GM19395 (cell line): ENCODE results near the gene GLG1.
A peak's percentile ranks its signal among the peaks of the same experiment; 100 is the strongest.

Experiments
- ATAC-seq: cut with Tn5 transposase; IDR thresholded peaks from one replicate; pipeline ENCODE4 v1.9.1; 2021; ENCODE audit warnings: mild to moderate bottlenecking, moderate library complexity; ENCODE audit not compliant: unreplicated experiment

GLG1 gene

DNA sequence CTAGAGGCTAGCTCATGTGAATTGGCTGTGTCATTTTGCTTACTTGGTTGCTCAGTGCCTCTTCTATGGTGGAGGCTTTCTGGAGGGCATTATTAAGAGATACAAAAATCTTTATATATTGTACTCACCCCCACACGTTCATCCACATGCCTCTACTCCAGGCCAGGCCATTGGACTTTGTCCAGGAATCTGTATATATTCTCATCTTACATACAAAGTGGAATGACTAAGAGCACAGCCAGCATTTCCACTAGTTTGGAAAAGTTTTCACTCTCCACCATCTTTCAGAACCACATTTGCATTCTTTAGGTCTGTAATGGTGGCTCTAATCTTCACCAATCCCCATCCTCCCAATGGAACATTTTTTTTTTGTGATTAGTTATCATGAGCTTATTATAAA is 4.8 kb upstream of the GLG1 start:
- no peak for ATAC-seq

DNA sequence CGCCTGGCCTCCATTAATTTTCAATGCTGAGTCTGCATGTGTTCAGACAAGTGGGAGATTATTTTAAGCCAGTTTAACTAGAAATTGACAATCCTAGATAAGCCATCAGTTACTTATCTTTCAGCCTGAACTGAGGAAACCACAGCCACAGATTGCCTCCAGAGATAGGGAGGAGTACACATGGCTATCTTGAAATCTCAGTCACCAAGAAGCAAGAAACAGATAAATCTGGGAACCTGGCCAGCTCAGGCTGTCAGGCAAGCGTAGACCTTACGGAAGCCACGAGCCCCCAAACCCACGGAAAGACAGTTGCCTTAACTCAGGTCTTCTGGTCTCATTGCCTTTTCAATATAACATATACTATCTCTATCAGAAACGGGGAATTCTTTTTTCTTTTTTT is 2.0 kb upstream of the GLG1 start:
- no peak for ATAC-seq

DNA sequence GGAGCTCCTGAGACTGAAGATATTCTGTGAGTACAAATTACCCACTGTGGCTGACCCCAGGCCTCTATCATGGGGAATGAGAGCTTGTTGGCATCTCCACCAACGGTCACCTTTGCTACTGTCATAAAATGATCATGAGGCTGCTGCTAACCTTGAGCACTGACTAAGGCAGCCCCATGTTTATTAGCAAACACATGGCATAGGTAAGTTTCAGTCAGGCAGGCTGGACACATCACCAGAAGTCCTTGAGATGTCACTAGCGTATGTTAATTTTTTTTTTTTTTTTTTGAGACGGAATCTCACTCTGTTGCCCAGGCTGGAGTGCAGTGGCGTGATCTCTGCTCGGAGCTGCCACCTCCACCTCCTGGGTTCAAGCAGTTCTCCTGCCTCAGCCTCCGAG is 1.5 kb upstream of the GLG1 start:
- no peak for ATAC-seq

DNA sequence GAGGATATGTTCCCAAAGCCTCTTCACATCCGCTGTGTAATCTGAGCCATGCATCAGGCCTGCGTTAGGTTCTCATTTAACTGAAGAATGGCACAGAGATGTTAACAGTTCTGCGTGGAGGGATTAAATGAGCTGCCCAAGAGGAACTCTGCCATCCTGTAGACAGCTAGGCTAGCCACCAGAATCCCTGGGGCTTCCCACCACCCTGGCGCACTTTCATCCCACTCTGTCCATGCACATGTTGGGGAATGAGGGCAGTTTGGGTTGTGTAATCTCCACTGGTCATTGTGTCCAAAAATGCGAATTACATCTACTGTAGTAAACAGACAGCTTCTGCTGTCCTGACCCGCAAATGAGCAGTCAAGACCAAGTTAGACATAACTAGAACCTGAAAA is 1.0 kb upstream of the GLG1 start:
- ATAC-seq: no peak

DNA sequence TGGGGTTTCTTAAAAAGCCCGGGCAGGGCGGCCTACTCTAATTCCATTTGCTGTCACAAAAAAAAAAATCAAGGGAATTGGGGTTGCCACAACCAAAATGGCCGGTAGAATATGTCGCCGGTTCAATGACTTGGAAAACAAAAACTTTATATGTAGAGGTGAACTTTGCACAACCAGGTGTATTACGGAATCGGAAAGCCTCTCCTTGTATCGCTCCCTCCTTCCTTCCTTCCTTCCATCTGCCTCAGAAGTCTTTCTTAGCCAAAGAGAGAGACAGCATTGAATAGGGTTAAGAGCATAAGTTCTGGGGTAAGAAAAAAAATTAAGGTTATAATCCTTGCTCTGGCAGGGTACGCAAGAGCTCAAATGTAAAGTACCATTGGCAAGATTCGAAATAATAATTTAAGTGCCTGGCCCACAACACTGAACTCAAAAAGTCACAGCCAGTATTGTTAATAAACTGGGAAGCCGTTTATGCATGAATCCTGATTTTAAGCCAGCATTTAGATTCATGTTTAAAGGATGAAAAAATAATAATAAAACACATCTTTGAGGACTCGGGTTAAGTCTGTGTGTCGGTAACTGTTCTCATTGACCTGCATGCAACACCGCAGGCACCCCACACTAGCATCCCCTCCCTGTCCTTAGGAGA is 522 bp upstream of the GLG1 start:
- ATAC-seq: peak; percentile 47

DNA sequence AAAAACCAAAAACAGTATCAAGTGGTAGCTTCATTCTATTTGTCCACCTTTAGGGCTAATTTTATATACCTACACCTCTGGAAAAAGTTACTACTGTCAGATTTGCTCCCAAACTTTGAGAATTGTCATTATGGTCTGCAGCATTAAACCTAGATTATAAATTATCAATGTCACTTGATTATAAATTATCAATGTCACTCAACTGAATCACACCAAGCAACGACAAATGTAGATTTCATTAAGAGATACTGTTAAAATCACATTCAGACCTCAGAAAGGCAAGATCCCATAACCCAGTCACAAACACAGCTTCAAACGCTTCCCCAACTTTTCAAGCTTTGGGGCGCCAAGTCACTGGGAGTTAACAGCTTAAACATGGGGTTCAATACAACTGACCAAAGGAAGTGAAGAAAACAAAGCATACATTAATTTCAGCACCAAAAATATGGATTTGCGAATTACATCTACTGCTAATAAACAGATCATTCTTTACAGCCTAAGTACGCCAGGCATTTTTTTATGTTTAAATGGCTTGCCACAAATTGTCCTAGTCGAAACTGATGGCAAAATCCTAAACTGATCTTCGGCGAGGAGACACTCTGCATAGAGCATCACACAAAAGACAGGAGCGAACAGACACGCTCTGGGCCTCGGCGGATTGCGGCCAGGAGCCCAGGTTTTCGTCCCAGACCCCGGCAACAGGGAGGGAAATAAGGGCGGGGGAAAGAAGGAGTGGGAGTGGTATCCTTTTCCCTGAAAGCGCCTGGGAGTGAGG is 981 bp downstream of the GLG1 start:
- peak; percentile 10 for ATAC-seq

DNA sequence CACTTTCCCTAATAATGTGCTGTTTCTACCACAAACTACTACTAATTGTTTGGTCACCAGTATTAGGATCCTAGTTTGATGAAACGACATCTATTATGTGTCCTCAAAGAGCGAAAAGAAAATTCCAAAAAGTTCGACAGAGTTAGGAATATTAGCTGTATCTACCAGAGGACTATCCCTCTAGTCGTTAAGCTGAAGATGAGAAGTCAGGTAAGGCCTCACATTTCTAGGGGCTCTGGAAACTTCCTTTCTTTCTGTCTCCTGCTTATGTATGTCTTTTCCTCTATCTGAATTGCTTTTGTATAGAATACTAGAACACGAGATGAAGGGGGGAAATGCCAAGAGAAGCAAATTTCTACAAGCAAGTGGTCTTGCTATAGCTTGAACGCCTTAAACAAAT is 1.6 kb downstream of the GLG1 start:
- no peak for ATAC-seq

DNA sequence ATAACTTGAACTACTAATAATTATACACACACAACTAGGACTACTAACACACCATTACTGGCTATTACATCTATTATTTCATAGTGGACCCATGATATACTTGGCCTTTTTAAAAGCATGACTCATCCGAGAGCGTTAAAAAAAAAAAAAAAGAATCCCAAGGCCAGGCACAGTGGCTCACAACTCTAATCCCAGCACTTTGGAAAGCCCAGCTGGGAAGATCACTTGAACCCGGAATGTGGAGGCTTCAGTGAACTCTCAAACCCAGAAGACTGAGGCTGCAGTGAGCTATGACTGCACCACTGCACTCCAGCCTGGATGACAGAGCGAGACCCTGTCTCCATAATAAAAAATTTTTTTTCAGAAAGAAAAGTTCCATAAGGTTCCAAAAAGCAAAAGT is 3.1 kb downstream of the GLG1 start:
- no peak for ATAC-seq

DNA sequence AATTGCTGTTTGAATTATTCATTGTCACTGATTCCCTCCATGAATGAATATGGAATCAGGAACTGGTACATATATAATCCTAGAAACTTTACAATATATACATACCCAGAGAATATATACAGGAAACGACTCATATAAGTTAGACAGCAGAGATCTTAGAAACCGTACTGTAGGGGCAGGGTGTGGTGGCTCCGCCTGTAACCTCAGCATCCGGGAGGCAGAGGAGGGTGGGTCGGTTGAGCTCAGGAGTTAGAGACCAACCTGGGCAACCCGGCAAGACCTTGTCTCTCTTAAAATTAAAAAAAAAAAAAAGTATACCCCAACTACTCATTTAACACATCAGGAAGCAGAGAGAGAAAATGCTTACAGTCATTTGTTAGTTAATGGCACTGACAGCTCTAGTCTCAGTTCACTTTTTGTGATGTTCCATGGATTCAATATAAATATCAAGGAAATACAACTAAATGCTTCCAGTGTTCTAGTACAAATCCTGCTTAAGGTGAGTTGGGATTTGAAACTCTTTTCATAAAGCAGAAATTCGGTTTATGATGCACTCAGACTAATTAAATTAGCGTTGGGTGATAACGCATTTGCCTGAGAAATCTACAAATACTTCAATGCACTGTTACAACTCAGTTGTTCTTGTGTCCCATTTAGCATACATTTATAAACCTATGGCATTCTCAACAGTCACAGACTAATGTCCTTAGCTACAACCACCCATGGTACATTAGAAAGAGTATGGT is 5.6 kb downstream of the GLG1 start:
- peak; percentile 89 for ATAC-seq

DNA sequence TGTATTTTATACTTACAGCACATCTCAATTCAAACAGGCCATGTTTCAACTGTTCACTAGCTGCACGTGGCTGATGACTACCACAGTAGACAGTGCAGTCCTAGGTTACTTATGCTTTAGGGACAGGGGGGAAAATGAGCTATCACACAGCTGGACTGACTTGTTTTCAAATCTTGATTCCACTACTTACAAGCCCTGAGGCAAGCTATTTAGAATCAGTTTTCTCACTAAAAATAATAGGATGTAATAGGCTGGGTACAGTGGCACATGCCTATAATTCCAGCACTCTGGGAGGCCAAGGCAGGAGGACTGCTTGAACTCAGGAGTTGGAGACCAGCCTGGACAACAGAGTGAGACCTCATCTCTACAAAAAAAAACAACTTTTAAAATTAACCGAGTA is 10.3 kb downstream of the GLG1 start:
- ATAC-seq: no peak

DNA sequence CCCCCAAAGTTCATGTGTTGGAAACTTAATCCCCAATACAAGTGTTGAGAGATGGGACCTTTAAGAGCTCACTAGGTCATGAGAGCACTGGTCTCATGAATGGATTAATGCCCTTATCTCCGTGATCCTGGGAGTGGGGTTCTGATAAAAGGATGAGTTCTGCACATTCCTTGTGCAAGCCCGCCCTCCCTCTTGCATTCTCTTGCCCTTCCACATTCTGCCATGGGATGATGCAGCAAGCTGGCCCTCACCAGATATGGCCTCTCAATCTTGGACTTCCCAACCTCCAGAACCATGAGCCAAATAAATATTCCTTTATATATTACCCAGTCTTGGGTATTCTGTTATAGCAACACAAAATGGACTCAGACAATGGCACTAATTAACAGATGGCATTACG is 14.1 kb downstream of the GLG1 start:
- ATAC-seq: no peak

DNA sequence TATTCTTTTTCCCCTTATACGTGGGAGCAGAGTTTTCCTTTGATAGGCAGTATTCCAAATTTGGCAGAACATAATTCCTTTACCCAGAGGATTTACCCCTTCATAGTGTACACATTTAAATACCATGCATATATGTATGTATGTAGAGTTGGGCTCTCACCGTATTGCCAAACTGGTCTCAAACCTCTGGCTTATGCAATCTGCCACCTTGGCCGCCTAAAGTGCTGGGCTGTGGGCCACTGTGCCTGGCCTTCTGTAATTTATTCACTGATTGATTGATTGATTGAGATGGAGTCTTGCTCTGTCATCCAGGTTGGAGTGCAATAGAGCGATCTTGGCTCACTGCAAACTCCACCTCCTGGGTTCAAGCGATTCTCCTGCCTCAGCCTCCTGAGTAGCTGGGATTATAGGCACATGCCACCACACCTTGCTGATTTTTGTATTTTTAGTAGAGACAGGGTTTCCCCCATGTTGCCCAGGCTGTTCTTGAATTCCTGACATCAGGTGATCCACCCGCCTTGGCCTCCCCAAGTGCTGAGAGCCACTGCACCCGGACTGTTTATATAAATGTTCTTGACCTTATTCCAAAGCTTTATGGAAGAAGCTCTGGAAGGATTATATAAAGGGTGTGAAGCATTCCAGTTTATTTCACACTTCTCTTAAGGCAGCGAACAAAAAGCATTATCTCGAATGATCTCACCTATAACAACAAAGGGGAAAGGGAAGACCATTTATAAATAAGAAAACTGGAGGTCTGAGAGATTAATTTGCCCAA is 14.9 kb downstream of the GLG1 start:
- ATAC-seq: no peak

DNA sequence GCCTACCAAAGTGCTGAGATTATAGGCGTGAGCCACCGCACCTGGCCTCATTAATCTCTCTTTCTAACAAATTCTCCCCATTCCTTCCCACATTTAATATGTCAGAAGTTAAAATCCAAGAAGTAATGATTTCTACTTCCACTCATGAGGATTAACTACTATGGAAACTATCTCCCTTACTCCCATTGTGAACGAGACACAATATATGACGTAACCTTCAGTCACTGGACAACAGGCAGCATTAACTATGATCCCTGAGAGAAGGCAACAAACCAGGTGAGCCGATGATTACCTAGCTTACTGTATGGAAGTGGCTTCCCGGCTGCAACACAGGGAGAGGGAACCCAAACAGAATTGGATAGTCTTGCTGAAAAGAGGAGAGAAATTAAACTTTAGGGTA is 20.0 kb downstream of the GLG1 start:
- ATAC-seq: no peak

DNA sequence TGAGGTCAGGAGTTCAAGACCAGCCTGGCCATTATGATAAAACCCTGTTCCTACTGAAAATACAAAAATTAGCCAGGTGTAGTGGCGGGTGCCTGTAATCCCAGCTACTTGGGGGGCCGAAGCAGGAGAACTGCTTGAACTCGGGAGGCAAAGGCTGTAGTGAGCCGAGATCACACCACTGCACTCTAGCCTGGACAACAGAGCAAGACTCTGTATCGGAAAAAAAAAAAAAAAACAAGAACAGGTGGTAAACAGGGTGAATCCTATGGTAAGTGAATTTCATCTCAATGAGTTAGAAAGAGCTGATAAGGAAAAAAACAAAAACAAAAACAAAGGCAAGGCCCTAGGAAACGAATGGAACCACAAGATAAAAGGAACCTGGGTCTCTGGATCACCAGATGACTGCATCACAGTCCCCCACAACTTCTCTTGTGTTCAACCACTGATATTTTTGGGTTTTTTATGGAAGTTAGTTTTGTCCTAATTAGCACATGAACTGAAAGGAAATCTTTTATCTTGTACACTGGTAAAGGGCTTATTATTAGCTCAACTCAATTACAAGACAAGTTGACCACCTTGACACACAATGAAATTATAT is 21.0 kb downstream of the GLG1 start:
- no peak for ATAC-seq

DNA sequence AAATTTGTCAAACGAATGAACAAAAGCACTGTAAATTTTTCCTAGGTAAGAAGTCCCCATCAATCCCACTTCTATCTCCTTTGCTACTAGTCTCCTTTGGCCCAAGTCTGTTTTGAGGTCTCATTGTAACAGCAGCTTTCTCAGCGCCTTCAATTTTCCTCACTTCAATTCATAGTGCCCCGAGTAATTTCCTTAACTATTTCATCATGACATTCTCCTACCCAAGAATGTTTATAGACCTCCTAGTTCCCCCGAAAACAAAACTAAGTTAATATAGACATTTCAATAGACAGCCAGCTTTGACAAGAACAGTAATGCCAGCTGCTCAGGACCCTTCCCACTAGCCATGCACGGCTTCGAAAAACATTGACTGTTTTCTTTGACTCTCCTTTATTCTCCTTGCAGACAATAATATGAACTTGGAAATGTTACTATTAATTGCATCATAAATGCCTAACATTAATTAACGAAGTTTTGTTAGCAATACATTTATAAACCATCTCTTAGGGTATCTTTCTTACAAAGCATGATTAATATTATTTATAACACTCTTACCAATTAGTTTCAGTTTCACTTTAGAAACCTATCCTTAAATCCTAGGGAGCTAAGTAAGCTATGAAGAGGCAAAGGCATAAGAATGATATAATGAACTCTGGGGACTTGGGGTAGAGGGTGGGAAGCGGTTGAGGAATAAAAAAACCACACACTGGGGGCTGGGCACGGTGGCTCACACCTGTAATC is 22.8 kb downstream of the GLG1 start:
- ATAC-seq: no peak

DNA sequence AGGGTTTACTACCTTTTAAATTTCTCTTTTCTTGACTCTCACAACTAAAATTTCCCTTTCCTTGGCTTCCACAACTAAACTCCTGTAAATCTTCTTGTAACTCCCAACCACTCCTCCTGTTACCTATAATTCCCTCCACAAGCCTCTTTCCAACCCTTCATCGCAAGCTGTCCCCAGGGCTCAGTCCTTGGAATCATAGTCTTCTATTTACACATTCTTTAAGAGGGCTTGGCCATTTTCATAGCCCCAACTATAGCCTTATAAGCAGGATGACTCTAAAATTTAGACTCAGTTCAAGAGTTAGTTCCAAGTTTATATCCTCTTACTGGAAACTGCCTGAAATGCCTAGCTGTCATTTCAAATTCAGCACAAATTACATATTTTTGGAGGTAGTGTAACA is 23.9 kb downstream of the GLG1 start:
- no peak for ATAC-seq

DNA sequence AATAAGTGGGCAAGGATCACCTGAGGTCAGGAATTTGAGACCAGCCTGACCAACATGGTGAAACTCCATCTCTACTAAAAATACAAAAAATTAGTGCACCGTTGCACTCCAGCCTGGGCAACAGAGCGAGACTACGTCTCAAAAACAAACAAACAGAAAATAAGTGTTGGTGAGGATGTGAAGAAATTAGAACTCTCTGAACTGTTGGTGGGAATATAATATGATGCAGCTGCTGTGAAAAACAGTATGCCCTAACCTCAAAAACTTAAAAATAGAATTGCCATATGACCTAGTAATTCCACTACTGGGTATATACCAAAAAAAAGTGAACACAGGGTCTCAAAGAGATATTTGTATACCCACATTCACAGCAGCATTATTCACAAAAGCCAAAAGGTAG is 26.1 kb downstream of the GLG1 start:
- peak; percentile 59 for ATAC-seq

DNA sequence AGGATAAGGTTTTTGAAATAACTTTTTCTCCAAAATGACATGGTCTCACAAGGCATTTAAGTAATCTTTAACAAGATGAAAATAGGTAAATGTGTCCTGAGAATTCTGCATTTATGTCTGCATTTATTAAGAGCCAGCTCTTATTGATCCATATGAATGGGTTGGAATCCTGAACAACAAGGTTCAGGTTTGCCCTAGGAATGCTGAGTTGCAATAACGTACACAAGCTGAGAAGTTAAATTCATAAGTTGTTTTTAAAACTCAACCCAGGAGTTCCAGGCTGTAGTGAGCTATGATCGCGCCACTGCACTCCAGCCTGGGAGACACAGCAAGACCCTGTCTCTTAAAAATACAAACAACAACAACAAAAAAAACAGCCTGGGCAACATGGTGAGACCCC is 28.1 kb downstream of the GLG1 start:
- no peak for ATAC-seq

DNA sequence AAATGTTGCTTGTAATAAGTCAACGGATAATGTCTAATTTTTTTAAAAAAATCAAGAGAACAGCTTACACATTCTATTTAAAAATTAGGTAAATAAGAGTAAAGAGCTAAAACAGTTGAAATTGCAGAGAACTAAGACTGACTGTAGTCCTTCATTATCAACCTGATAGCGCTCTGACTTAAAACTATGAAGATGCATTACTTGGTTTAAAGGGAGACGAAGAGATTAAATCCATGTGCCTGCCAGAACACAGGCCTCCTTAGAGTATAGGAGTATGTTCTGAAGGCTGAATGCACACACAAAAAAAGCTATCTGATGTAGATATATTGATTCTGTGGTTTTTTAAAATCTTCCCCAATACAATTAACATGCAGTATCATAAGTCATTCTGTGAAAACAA is 28.5 kb downstream of the GLG1 start:
- ATAC-seq: no peak

DNA sequence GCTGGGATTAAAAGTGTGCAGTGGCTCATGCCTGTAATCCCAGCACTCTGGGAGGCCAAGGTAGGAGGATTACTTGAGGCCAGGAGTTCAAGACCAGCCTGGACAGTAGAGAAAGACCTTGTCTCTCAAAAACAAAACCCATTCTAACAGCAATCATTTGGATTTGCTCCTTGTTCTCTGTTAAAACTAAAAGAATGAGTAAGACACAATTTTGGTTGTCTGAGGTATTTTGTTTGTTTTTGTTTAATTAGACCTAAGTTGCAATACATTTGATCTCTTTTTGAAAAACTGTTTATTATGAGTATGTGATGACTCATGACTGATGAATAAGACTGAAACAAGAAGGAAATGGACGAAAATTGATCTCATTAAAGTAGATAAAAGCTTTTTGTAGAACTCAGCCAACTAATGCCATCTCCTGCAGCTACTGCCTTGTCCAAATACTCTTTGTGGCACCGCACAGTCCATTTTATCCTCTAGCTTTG is 29.0 kb downstream of the GLG1 start:
- ATAC-seq: no peak
